GM23338 (cell line): ENCODE results near the gene MRPS6. TPM values are rescaled to one million over a fixed set of nuclear protein-coding genes. Genes with fewer than 3 reads are reported as not detected.

Source experiments
- ATAC-seq: fragments of 200-7000 bp; cut with Tn5 transposase; 3 replicates; pipeline ENCODE4 v1.9.1; 2020
- DNase-seq: peaks from one replicate; pipeline ENCODE4 v3.0.0-alpha.2; 2015; ENCODE audit warnings: low spot score
- H2AFZ ChIP-seq: fragments of 200-600 bp; sonication (generic); 2 replicates; pipeline ENCODE4 v1.8.0; 2016; ENCODE audit warnings: antibody characterized with exemption, mild to moderate bottlenecking, moderate library complexity
- H3F3A ChIP-seq: fragments of 200-600 bp; sonication (generic); replicated peaks from 2 replicates; pipeline ENCODE4 v1.8.0; 2017; ENCODE audit warnings: antibody characterized with exemption, mixed run types, low read depth
- H3K27ac ChIP-seq: fragments of 200-600 bp; sonication (generic); 2 replicates; pipeline ENCODE4 v1.6.1; 2016; ENCODE audit warnings: low read depth
- H3K27me3 ChIP-seq: fragments of 200-600 bp; sonication (generic); 2 replicates; pipeline ENCODE4 v1.8.0; 2016; ENCODE audit warnings: mild to moderate bottlenecking, mixed run types, moderate library complexity; ENCODE audit not compliant: insufficient read depth
- H3K36me3 ChIP-seq: fragments of 200-600 bp; sonication (generic); 2 replicates; pipeline ENCODE4 v1.8.0; 2016; ENCODE audit warnings: mild to moderate bottlenecking; ENCODE audit not compliant: insufficient read depth
- H3K4me1 ChIP-seq: fragments of 200-600 bp; sonication (generic); 2 replicates; pipeline ENCODE4 v1.8.0; 2016; ENCODE audit warnings: mild to moderate bottlenecking, moderate library complexity; ENCODE audit not compliant: insufficient read depth
- H3K4me2 ChIP-seq: fragments of 200-600 bp; sonication (generic); 2 replicates; pipeline ENCODE4 v1.7.1; 2017; ENCODE audit warnings: mixed run types
- H3K4me3 ChIP-seq: fragments of 200-600 bp; sonication (generic); 2 replicates; pipeline ENCODE4 v1.6.1; 2016; ENCODE audit warnings: mixed run types
- H3K79me2 ChIP-seq: fragments of 200-600 bp; sonication (generic); replicated peaks from 2 replicates; pipeline ENCODE4 v1.8.0; 2017; ENCODE audit warnings: mild to moderate bottlenecking; ENCODE audit not compliant: insufficient read depth
- H3K9me2 ChIP-seq: fragments of 200-600 bp; sonication (generic); 2 replicates; pipeline ENCODE4 v1.8.0; 2017; ENCODE audit not compliant: insufficient read depth
- H4K20me1 ChIP-seq: fragments of 200-600 bp; sonication (generic); replicated peaks from 2 replicates; pipeline ENCODE4 v1.8.0; 2017; ENCODE audit warnings: mild to moderate bottlenecking; ENCODE audit not compliant: insufficient read depth
- H3K27ac Mint-ChIP-seq: 2 replicates; pipeline ENCODE4 v1.8.0; 2020; ENCODE audit warnings: inconsistent platforms, mild to moderate bottlenecking, moderate library complexity, mixed read lengths
- H3K27me3 Mint-ChIP-seq: 3 replicates; pipeline ENCODE4 v1.8.0; 2022; ENCODE audit warnings: low read depth, mild to moderate bottlenecking, moderate library complexity, mixed read lengths, inconsistent platforms; ENCODE audit not compliant: insufficient read depth, poor library complexity
- H3K36me3 Mint-ChIP-seq: 3 replicates; pipeline ENCODE4 v1.8.0; 2021; ENCODE audit warnings: low read depth, mild to moderate bottlenecking, inconsistent platforms, moderate library complexity, mixed read lengths
- H3K4me1 Mint-ChIP-seq: 3 replicates; pipeline ENCODE4 v1.8.0; 2020; ENCODE audit warnings: mild to moderate bottlenecking, inconsistent platforms, mixed read lengths
- H3K4me3 Mint-ChIP-seq: 3 replicates; pipeline ENCODE4 v1.8.0; 2021; ENCODE audit warnings: moderate library complexity, mild to moderate bottlenecking, inconsistent platforms, mixed read lengths
- H3K9me3 Mint-ChIP-seq: 3 replicates; pipeline ENCODE4 v1.8.0; 2020; ENCODE audit warnings: moderate library complexity, mild to moderate bottlenecking, inconsistent platforms, mixed read lengths
- CREB1 ChIP-seq: fragments of 250-450 bp; sonication (Bioruptor Pico); IDR thresholded peaks from 2 replicates; pipeline ENCODE4 v1.5.0; 2020; ENCODE audit warnings: low read depth, mild to moderate bottlenecking, moderate library complexity
- ETS1 ChIP-seq: IDR thresholded peaks from 2 replicates; pipeline ENCODE4 v1.6.1; 2016; ENCODE audit warnings: antibody characterized with exemption
- EZH2 ChIP-seq: fragments of 200-600 bp; sonication (generic); IDR thresholded peaks from one replicate; pipeline ENCODE4 v1.8.0; 2017; ENCODE audit warnings: antibody characterized with exemption, mild to moderate bottlenecking, low read depth; ENCODE audit not compliant: unreplicated experiment
- EZH2phosphoT487 ChIP-seq: fragments of 200-600 bp; sonication (generic); IDR thresholded peaks from one replicate; pipeline ENCODE4 v1.8.1; 2018; ENCODE audit warnings: antibody characterized with exemption; ENCODE audit not compliant: unreplicated experiment
- JUNB ChIP-seq: IDR thresholded peaks from one replicate; pipeline ENCODE4 v1.6.1; 2016; ENCODE audit warnings: antibody characterized with exemption; ENCODE audit not compliant: unreplicated experiment
- NANOG ChIP-seq: IDR thresholded peaks from 2 replicates; pipeline ENCODE4 v1.6.1; 2016; ENCODE audit warnings: antibody characterized with exemption, borderline replicate concordance
- REST ChIP-seq: IDR thresholded peaks from one replicate; pipeline ENCODE4 v1.6.1; 2018; ENCODE audit warnings: antibody characterized with exemption; ENCODE audit not compliant: unreplicated experiment
- STAT1 ChIP-seq: IDR thresholded peaks from one replicate; pipeline ENCODE4 v1.6.1; 2016; ENCODE audit warnings: antibody characterized with exemption; ENCODE audit not compliant: unreplicated experiment
- ZNF114 ChIP-seq: fragments of 250-450 bp; sonication (Bioruptor Pico); IDR thresholded peaks from 2 replicates; pipeline ENCODE4 v1.5.0; 2020; ENCODE audit warnings: mild to moderate bottlenecking, moderate library complexity
- ZNF331 ChIP-seq: fragments of 250-450 bp; sonication (Bioruptor Pico); IDR thresholded peaks from 2 replicates; pipeline ENCODE4 v1.5.0; 2020; ENCODE audit warnings: low read depth, mild to moderate bottlenecking, moderate library complexity
- polyA plus RNA-seq: library from polyadenylated mRNA; unstranded; fragments of >200 nt; fragmentation: Nextera tagmentation; extraction: Ambion mirVana; gene quantifications from 2 replicates; pipeline ENCODE4 v1.2.1, GENCODE V29; 2016
- total RNA-seq: library from RNA; depleted of rRNA; stranded (reverse); fragments of >200 nt; shearing (Covaris generic); gene quantifications from 2 replicates; pipeline ENCODE4 v1.2.3, GENCODE V29; 2014
- TF ChIP-seq, protein P1 (sequence below), 2 experiments: fragments of 200-600 bp in 1 of 2; sonication (generic) in 1 of 2; conservative IDR thresholded peaks; 2 replicates each; pipeline versions ENCODE4 v1.5.1 to v1.6.1; 2016 to 2017; ENCODE audit warnings: antibody characterized with exemption in 2 of 2, low read depth in 2 of 2, mild to moderate bottlenecking in 2 of 2, moderate library complexity in 1 of 2
- TF ChIP-seq, protein P2 (sequence below): fragments of 250-450 bp; sonication (Bioruptor Pico); IDR thresholded peaks from 2 replicates; pipeline ENCODE4 v1.5.0; 2020; ENCODE audit warnings: mild to moderate bottlenecking, moderate library complexity

The MRPS6 gene
- total and polyA plus RNA-seq, 2 experiments from 2014 or later = 80.5 to 242 TPM

- Histone ChIP-seq H3K79me2 (peaks cover 100% of the 10 kb centered on the region), H3K27me3 (no peaks in the 10 kb centered on the region), H3K4me2 (no peak overlapping the region), H2AFZ (no peak overlapping the region), H4K20me1 (peaks cover 57% of the 10 kb centered on the region; the same call in 1 of the 2 replicates), H3F3A (no peaks in the 10 kb centered on the region), H3K4me3 (no peak overlapping the region), H3K27ac (0 out of 2 replicates have a peak overlapping the region, but pooled peaks have one; percentile 6), H3K4me1 (peaks cover 5% of the 10 kb centered on the region; the same call in 1 of the 2 replicates), H3K36me3 (no peaks in the 10 kb centered on the region), H3K9me2 (no peaks in the 10 kb centered on the region)
- H3K27me3 Mint-ChIP-seq = no peaks in the 10 kb centered on the region
- TF ChIP-seq EZH2phosphoT487 (no peak), REST (no peak), EZH2 (no peak), ETS1 (no peak), ZNF114 (CRISPR knock-in tag) (no peak), CREB1 (no peak), NANOG (no peak), ZNF331 (no peak), JUNB (no peak), STAT1 (no peak)
- TF ChIP-seq, protein P1, sequence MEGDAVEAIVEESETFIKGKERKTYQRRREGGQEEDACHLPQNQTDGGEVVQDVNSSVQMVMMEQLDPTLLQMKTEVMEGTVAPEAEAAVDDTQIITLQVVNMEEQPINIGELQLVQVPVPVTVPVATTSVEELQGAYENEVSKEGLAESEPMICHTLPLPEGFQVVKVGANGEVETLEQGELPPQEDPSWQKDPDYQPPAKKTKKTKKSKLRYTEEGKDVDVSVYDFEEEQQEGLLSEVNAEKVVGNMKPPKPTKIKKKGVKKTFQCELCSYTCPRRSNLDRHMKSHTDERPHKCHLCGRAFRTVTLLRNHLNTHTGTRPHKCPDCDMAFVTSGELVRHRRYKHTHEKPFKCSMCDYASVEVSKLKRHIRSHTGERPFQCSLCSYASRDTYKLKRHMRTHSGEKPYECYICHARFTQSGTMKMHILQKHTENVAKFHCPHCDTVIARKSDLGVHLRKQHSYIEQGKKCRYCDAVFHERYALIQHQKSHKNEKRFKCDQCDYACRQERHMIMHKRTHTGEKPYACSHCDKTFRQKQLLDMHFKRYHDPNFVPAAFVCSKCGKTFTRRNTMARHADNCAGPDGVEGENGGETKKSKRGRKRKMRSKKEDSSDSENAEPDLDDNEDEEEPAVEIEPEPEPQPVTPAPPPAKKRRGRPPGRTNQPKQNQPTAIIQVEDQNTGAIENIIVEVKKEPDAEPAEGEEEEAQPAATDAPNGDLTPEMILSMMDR (conservative IDR thresholded peaks at IDR 0.05; ENCODE audit: low read depth in 2 of 2) = no peak
- TF ChIP-seq, protein P2, sequence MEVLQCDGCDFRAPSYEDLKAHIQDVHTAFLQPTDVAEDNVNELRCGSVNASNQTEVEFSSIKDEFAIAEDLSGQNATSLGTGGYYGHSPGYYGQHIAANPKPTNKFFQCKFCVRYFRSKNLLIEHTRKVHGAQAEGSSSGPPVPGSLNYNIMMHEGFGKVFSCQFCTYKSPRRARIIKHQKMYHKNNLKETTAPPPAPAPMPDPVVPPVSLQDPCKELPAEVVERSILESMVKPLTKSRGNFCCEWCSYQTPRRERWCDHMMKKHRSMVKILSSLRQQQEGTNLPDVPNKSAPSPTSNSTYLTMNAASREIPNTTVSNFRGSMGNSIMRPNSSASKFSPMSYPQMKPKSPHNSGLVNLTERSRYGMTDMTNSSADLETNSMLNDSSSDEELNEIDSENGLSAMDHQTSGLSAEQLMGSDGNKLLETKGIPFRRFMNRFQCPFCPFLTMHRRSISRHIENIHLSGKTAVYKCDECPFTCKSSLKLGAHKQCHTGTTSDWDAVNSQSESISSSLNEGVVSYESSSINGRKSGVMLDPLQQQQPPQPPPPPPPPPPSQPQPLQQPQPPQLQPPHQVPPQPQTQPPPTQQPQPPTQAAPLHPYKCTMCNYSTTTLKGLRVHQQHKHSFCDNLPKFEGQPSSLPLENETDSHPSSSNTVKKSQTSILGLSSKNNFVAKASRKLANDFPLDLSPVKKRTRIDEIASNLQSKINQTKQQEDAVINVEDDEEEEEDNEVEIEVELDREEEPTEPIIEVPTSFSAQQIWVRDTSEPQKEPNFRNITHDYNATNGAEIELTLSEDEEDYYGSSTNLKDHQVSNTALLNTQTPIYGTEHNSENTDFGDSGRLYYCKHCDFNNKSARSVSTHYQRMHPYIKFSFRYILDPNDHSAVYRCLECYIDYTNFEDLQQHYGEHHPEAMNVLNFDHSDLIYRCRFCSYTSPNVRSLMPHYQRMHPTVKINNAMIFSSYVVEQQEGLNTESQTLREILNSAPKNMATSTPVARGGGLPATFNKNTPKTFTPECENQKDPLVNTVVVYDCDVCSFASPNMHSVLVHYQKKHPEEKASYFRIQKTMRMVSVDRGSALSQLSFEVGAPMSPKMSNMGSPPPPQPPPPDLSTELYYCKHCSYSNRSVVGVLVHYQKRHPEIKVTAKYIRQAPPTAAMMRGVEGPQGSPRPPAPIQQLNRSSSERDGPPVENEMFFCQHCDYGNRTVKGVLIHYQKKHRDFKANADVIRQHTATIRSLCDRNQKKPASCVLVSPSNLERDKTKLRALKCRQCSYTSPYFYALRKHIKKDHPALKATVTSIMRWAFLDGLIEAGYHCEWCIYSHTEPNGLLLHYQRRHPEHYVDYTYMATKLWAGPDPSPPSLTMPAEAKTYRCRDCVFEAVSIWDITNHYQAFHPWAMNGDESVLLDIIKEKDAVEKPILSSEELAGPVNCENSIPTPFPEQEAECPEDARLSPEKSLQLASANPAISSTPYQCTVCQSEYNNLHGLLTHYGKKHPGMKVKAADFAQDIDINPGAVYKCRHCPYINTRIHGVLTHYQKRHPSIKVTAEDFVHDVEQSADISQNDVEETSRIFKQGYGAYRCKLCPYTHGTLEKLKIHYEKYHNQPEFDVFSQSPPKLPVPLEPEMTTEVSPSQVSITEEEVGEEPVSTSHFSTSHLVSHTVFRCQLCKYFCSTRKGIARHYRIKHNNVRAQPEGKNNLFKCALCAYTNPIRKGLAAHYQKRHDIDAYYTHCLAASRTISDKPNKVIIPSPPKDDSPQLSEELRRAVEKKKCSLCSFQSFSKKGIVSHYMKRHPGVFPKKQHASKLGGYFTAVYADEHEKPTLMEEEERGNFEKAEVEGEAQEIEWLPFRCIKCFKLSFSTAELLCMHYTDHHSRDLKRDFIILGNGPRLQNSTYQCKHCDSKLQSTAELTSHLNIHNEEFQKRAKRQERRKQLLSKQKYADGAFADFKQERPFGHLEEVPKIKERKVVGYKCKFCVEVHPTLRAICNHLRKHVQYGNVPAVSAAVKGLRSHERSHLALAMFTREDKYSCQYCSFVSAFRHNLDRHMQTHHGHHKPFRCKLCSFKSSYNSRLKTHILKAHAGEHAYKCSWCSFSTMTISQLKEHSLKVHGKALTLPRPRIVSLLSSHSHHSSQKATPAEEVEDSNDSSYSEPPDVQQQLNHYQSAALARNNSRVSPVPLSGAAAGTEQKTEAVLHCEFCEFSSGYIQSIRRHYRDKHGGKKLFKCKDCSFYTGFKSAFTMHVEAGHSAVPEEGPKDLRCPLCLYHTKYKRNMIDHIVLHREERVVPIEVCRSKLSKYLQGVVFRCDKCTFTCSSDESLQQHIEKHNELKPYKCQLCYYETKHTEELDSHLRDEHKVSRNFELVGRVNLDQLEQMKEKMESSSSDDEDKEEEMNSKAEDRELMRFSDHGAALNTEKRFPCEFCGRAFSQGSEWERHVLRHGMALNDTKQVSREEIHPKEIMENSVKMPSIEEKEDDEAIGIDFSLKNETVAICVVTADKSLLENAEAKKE (CRISPR knock-in tag) = no peak
- no peak overlapping the region for H3K27ac Mint-ChIP-seq
- H3K9me3 Mint-ChIP-seq = no peaks in the 10 kb centered on the region
- ATAC-seq (no peak), DNase-seq (no peak)
- no peaks in the 10 kb centered on the region for H3K36me3 Mint-ChIP-seq
- H3K4me1 Mint-ChIP-seq = peaks cover 22% of the 10 kb centered on the region
- H3K4me3 Mint-ChIP-seq = no peak overlapping the region
These were observed 32.7 kb downstream of the MRPS6 start for GRCh38 chr21:34105947-34106541.
